Activated T-helper 1 cell treated with anti-CD3 and anti-CD28 coated beads, Interleukin-12 subunit alpha, Interleukin-12 subunit beta, Interleukin-2, Interleukin-4 antibody, amounts not matched to agents 30 ng/mL and 10 ng/mL and 1 ng/mL, durations not matched to agents 14 hours and 24 hours and 36 hours (primary cell): ENCODE results near the gene BRSK2. TPM values are rescaled to one million over a fixed set of nuclear protein-coding genes. Genes with fewer than 3 reads are reported as not detected.

Source experiments
- DNase-seq: peaks from one replicate; pipeline ENCODE4 v3.0.0; 2021; ENCODE audit warnings: low spot score
- H3K27ac Mint-ChIP-seq: one replicate; pipeline ENCODE4 v1.8.0; 2021; ENCODE audit warnings: mild to moderate bottlenecking, mixed read lengths
- H3K27me3 Mint-ChIP-seq: one replicate; pipeline ENCODE4 v1.8.0; 2022; ENCODE audit warnings: mild to moderate bottlenecking, moderate library complexity, mixed read lengths; ENCODE audit not compliant: insufficient read depth
- H3K36me3 Mint-ChIP-seq: one replicate; pipeline ENCODE4 v1.8.0; 2021; ENCODE audit warnings: low read depth, mixed read lengths
- H3K4me1 Mint-ChIP-seq: one replicate; pipeline ENCODE4 v1.8.0; 2021; ENCODE audit warnings: low read depth, mixed read lengths
- H3K4me3 Mint-ChIP-seq: one replicate; pipeline ENCODE4 v1.8.0; 2021; ENCODE audit warnings: mild to moderate bottlenecking, moderate library complexity, mixed read lengths
- H3K9me3 Mint-ChIP-seq: one replicate; pipeline ENCODE4 v1.8.0; 2021; ENCODE audit warnings: mixed read lengths
- intact Hi-C: fragments of 100-400 bp; cut with micrococcal nuclease; formaldehyde crosslinking; loops from one replicate; pipeline ENCODE4 v1.15.1; 2024
- total RNA-seq: library from RNA; stranded (reverse); gene quantifications from 2 replicates; pipeline ENCODE4 v1.2.3, GENCODE V29; 2022

Gene BRSK2
- total RNA-seq, 1 donor from 2014 or later = 0.36 TPM

GRCh38 chr11:1389103-1389931 lies 417 bp upstream of the BRSK2 start:
- Mint-ChIP-seq H3K27ac (no peak overlapping the region), H3K36me3 (no peaks in the 10 kb centered on the region), H3K4me1 (peaks cover 5% of the 10 kb centered on the region), H3K27me3 (peaks cover 33% of the 10 kb centered on the region), H3K9me3 (no peaks in the 10 kb centered on the region), H3K4me3 (peak overlapping the region; percentile 30)
- peak; percentile 93 for DNase-seq
- intact Hi-C loops = loop anchor here (1.0 to 10.0 kb wide), 5 partner anchors 79 to 695 kb away; partner anchors contain the start of genes CTSD, DEAF1, DUSP8 and TMEM80

- Mint-ChIP-seq H3K9me3 (no peaks in the 10 kb centered on the region), H3K27me3 (peaks cover 33% of the 10 kb centered on the region), H3K4me1 (no peaks in the 10 kb centered on the region), H3K4me3 (no peak overlapping the region), H3K36me3 (no peaks in the 10 kb centered on the region), H3K27ac (no peak overlapping the region)
- intact Hi-C loops = no loop called here
- DNase-seq = no peak
Observed at GRCh38 chr11:1390569-1391164, 933 bp downstream of the BRSK2 start.

GRCh38 chr11:1391165-1392075 lies 1.7 kb downstream of the BRSK2 start:
- H3K27ac Mint-ChIP-seq = no peak overlapping the region
- no peaks in the 10 kb centered on the region for H3K36me3 Mint-ChIP-seq
- no peaks in the 10 kb centered on the region for H3K9me3 Mint-ChIP-seq
- H3K4me1 Mint-ChIP-seq = no peaks in the 10 kb centered on the region
- H3K27me3 Mint-ChIP-seq = peaks cover 33% of the 10 kb centered on the region
- intact Hi-C loops = no loop called here
- no peak for DNase-seq
- peak overlapping the region; percentile 10 for H3K4me3 Mint-ChIP-seq

GRCh38 chr11:1392111-1392510 lies 2.4 kb downstream of the BRSK2 start:
- DNase-seq = no peak
- Mint-ChIP-seq H3K27ac (no peak overlapping the region), H3K36me3 (no peaks in the 10 kb centered on the region), H3K4me3 (no peak overlapping the region), H3K9me3 (no peaks in the 10 kb centered on the region), H3K27me3 (peaks cover 30% of the 10 kb centered on the region), H3K4me1 (no peaks in the 10 kb centered on the region)
- intact Hi-C loops = no loop called here

- H3K9me3 Mint-ChIP-seq = no peaks in the 10 kb centered on the region
- no peaks in the 10 kb centered on the region for H3K4me1 Mint-ChIP-seq
- H3K27me3 Mint-ChIP-seq = peaks cover 26% of the 10 kb centered on the region
- no peaks in the 10 kb centered on the region for H3K36me3 Mint-ChIP-seq
- DNase-seq = no peak
- intact Hi-C loops = no loop called here
- H3K4me3 Mint-ChIP-seq = no peak overlapping the region
- H3K27ac Mint-ChIP-seq = no peak overlapping the region
Observed at GRCh38 chr11:1392561-1392960, 2.8 kb downstream of the BRSK2 start.

- no peaks in the 10 kb centered on the region for H3K4me1 Mint-ChIP-seq
- intact Hi-C loops = no loop called here
- no peak for DNase-seq
- H3K36me3 Mint-ChIP-seq = no peaks in the 10 kb centered on the region
- no peak overlapping the region for H3K4me3 Mint-ChIP-seq
- H3K9me3 Mint-ChIP-seq = no peaks in the 10 kb centered on the region
- H3K27ac Mint-ChIP-seq = no peak overlapping the region
- H3K27me3 Mint-ChIP-seq = peaks cover 20% of the 10 kb centered on the region
Observed at GRCh38 chr11:1393038-1393710, 3.4 kb downstream of the BRSK2 start.

- Mint-ChIP-seq H3K4me3 (no peak overlapping the region), H3K36me3 (no peaks in the 10 kb centered on the region), H3K27ac (no peak overlapping the region), H3K4me1 (no peaks in the 10 kb centered on the region), H3K9me3 (no peaks in the 10 kb centered on the region), H3K27me3 (peaks cover 13% of the 10 kb centered on the region)
- no peak for DNase-seq
- intact Hi-C loops = no loop called here
Observed at GRCh38 chr11:1394936-1395772, 5.4 kb downstream of the BRSK2 start.

GRCh38 chr11:1395773-1396374 lies 6.1 kb downstream of the BRSK2 start:
- Mint-ChIP-seq H3K27ac (no peak overlapping the region), H3K27me3 (peaks cover 15% of the 10 kb centered on the region), H3K4me1 (no peaks in the 10 kb centered on the region), H3K36me3 (no peaks in the 10 kb centered on the region), H3K9me3 (no peaks in the 10 kb centered on the region), H3K4me3 (no peak overlapping the region)
- DNase-seq = no peak
- intact Hi-C loops = no loop called here

GRCh38 chr11:1396375-1396841 lies 6.7 kb downstream of the BRSK2 start:
- no peaks in the 10 kb centered on the region for H3K36me3 Mint-ChIP-seq
- no peak overlapping the region for H3K4me3 Mint-ChIP-seq
- peaks cover 14% of the 10 kb centered on the region for H3K27me3 Mint-ChIP-seq
- H3K27ac Mint-ChIP-seq = no peak overlapping the region
- H3K9me3 Mint-ChIP-seq = no peaks in the 10 kb centered on the region
- no peaks in the 10 kb centered on the region for H3K4me1 Mint-ChIP-seq
- intact Hi-C loops = no loop called here
- no peak for DNase-seq

- Mint-ChIP-seq H3K4me1 (no peaks in the 10 kb centered on the region), H3K27me3 (peaks cover 5% of the 10 kb centered on the region), H3K27ac (no peak overlapping the region), H3K9me3 (no peaks in the 10 kb centered on the region), H3K4me3 (no peak overlapping the region), H3K36me3 (no peaks in the 10 kb centered on the region)
- intact Hi-C loops = no loop called here
- no peak for DNase-seq
Observed at GRCh38 chr11:1397146-1397861, 7.6 kb downstream of the BRSK2 start.

GRCh38 chr11:1397862-1398527 lies 8.3 kb downstream of the BRSK2 start:
- H3K9me3 Mint-ChIP-seq = no peaks in the 10 kb centered on the region
- intact Hi-C loops = no loop called here
- H3K27ac Mint-ChIP-seq = no peak overlapping the region
- no peak for DNase-seq
- H3K27me3 Mint-ChIP-seq = peaks cover 2% of the 10 kb centered on the region
- no peaks in the 10 kb centered on the region for H3K4me1 Mint-ChIP-seq
- H3K4me3 Mint-ChIP-seq = no peak overlapping the region
- H3K36me3 Mint-ChIP-seq = no peaks in the 10 kb centered on the region
